ENCODE data around the gene DCT. TPM values are rescaled to one million over a fixed set of nuclear protein-coding genes. Genes with fewer than 3 reads are reported as not detected.
A peak's percentile ranks its signal among the peaks of the same experiment; 100 is the strongest.

DCT gene
- total and polyA plus RNA-seq, 12 donors, result 0.18 to 3.0 (median 0.75) TPM

GRCh38 chr13:94435604-94436226 lies 43.8 kb downstream of the DCT start:
- WGBS, 4 donors, result 27 to 39% (median 34%) methylated on average over 4 of the region's 4 CpGs
- H3K4me3 ChIP-seq, result no peak overlapping the region

GRCh38 chr13:94433055-94433961 lies 46.2 kb downstream of the DCT start:
- Histone ChIP-seq H3K4me1 (replicated peaks in 1 of 2) (no peaks in the 10 kb centered on the region), H3K9me3 (replicated peaks in 1 of 3) (no peaks in the 10 kb centered on the region), H3K36me3 (replicated peaks in 1 of 2) (no peaks in the 10 kb centered on the region), H3K4me3 (no peak overlapping the region), H3K27ac (no peak overlapping the region), H3K27me3 (no peaks in the 10 kb centered on the region)
- intact Hi-C loops (cut with DNase I), result loop anchor here in 1 of 2 donors (5.0 kb wide), 1 partner anchor 184 kb away; no protein-coding TSS in a partner anchor
- WGBS, 4 donors, result 56 to 67% (median 64%) methylated on average over 19 of the region's 19 CpGs
- no peak for TF ChIP-seq CTCF (IDR thresholded peaks at IDR 0.05)
- no peak for TF ChIP-seq POLR2A (IDR thresholded peaks at IDR 0.05)
- no peak for DNase-seq

More at GRCh38 chr13:94435604-94436226, 43.8 kb downstream of the DCT start:
- intact Hi-C loops (cut with DNase I), result loop anchor here in 1 of 2 donors (5.0 kb wide), 1 partner anchor 177 kb away; no protein-coding TSS in a partner anchor
- no peaks in the 10 kb centered on the region for H3K9me3 ChIP-seq (replicated peaks in 1 of 3)
- no peak for DNase-seq
- no peak overlapping the region for H3K27ac ChIP-seq
- no peaks in the 10 kb centered on the region for H3K36me3 ChIP-seq (replicated peaks in 1 of 2)
- H3K27me3 ChIP-seq, result no peaks in the 10 kb centered on the region
- TF ChIP-seq POLR2A (IDR thresholded peaks at IDR 0.05) (no peak), CTCF (IDR thresholded peaks at IDR 0.05) (peak; percentile 42 to 69 (median 62))
- H3K4me1 ChIP-seq (replicated peaks in 1 of 2), result no peaks in the 10 kb centered on the region

GRCh38 chr13:94431987-94432386 lies 47.5 kb downstream of the DCT start:
- H3K9me3 ChIP-seq (replicated peaks in 1 of 3), result no peaks in the 10 kb centered on the region
- H3K4me3 ChIP-seq, result no peak overlapping the region
- intact Hi-C loops (cut with DNase I), result loop anchor here in 1 of 2 donors (5.0 kb wide), 1 partner anchor 185 kb away; no protein-coding TSS in a partner anchor
- DNase-seq, result no peak
- TF ChIP-seq POLR2A (IDR thresholded peaks at IDR 0.05) (no peak), CTCF (IDR thresholded peaks at IDR 0.05) (no peak)
- no peaks in the 10 kb centered on the region for H3K4me1 ChIP-seq (replicated peaks in 1 of 2)
- no peak overlapping the region for H3K27ac ChIP-seq
- H3K27me3 ChIP-seq, result no peaks in the 10 kb centered on the region
- H3K36me3 ChIP-seq (replicated peaks in 1 of 2), result no peaks in the 10 kb centered on the region

GRCh38 chr13:94431574-94431973 lies 47.9 kb downstream of the DCT start:
- no peak for TF ChIP-seq CTCF (IDR thresholded peaks at IDR 0.05)
- no peak for TF ChIP-seq POLR2A (IDR thresholded peaks at IDR 0.05)
- Histone ChIP-seq H3K36me3 (replicated peaks in 1 of 2) (no peaks in the 10 kb centered on the region), H3K4me3 (no peak overlapping the region), H3K4me1 (replicated peaks in 1 of 2) (no peaks in the 10 kb centered on the region), H3K9me3 (replicated peaks in 1 of 3) (no peaks in the 10 kb centered on the region), H3K27ac (no peak overlapping the region), H3K27me3 (no peaks in the 10 kb centered on the region)
- intact Hi-C loops (cut with DNase I), result loop anchor here in 1 of 2 donors (5.0 kb wide), 1 partner anchor 186 kb away; no protein-coding TSS in a partner anchor
- WGBS, 4 donors, result 79 to 93% (median 83%) methylated on average over 2 of the region's 2 CpGs
- no peak for DNase-seq

Measured in adrenal gland (tissue), 12 donors.